ENCODE results near the gene NHSL1. TPM values are rescaled to one million over a fixed set of nuclear protein-coding genes. Genes with fewer than 3 reads are reported as not detected.
A peak's percentile ranks its signal among the peaks of the same experiment; 100 is the strongest.

The NHSL1 gene
- total RNA-seq, 2 donors from 2014 or later = 16.3 to 17.5 TPM

- Histone ChIP-seq H3K4me3 (ENCODE audit: low read length) (no peak overlapping the region), H3K36me3 (ENCODE audit: control insufficient read depth, insufficient read depth, low read length) (no peaks in the 10 kb centered on the region), H3K9me3 (ENCODE audit: control insufficient read depth, low read length) (peaks cover 9% of the 10 kb centered on the region), H3K27me3 (ENCODE audit: control insufficient read depth, insufficient read depth, low read length, poor library complexity, severe bottlenecking) (no peaks in the 10 kb centered on the region), H3K27ac (ENCODE audit: low read depth, low read length) (peak overlapping the region; percentile 85), H3K9ac (ENCODE audit: extremely low read depth, low read length, poor library complexity, severe bottlenecking) (no peak overlapping the region), H3K4me1 (ENCODE audit: control insufficient read depth, insufficient read depth, low read length) (peaks cover 18% of the 10 kb centered on the region)
- Mint-ChIP-seq H3K27ac (peak overlapping the region; percentile 11), H3K9me3 (no peaks in the 10 kb centered on the region), H3K4me3 (no peak overlapping the region), H3K27me3 (ENCODE audit: insufficient read depth) (no peaks in the 10 kb centered on the region), H3K4me1 (peaks cover 36% of the 10 kb centered on the region), H3K36me3 (ENCODE audit: low read depth) (no peaks in the 10 kb centered on the region)
- no peak for TF ChIP-seq CTCF (conservative IDR thresholded peaks at IDR 0.05)
- DNase-seq = no peak
- WGBS, 2 experiments (ENCODE audit: insufficient coverage in 1 of 2, insufficient read length in 1 of 2) = 79 to 90% methylated on average over 2 of the region's 2 CpGs
These were observed 29.7 kb upstream of the NHSL1 start for GRCh38 chr6:138528956-138529355.

GRCh38 chr6:138528137-138528536 is 28.8 kb upstream of the NHSL1 start:
- Histone ChIP-seq H3K9me3 (ENCODE audit: control insufficient read depth, low read length) (peaks cover 9% of the 10 kb centered on the region), H3K4me3 (ENCODE audit: low read length) (no peak overlapping the region), H3K36me3 (ENCODE audit: control insufficient read depth, insufficient read depth, low read length) (no peaks in the 10 kb centered on the region), H3K27ac (ENCODE audit: low read depth, low read length) (peak overlapping the region; percentile 76), H3K9ac (ENCODE audit: extremely low read depth, low read length, poor library complexity, severe bottlenecking) (no peak overlapping the region), H3K4me1 (ENCODE audit: control insufficient read depth, insufficient read depth, low read length) (peaks cover 18% of the 10 kb centered on the region), H3K27me3 (ENCODE audit: control insufficient read depth, insufficient read depth, low read length, poor library complexity, severe bottlenecking) (no peaks in the 10 kb centered on the region)
- H3K27me3 Mint-ChIP-seq (ENCODE audit: insufficient read depth) = no peaks in the 10 kb centered on the region
- peak overlapping the region; percentile 4 for H3K27ac Mint-ChIP-seq
- DNase-seq = no peak
- H3K36me3 Mint-ChIP-seq (ENCODE audit: low read depth) = no peaks in the 10 kb centered on the region
- TF ChIP-seq CTCF (conservative IDR thresholded peaks at IDR 0.05) = no peak
- WGBS, 2 experiments (ENCODE audit: insufficient coverage in 1 of 2, insufficient read length in 1 of 2) = 67% methylated on average over 1 of the region's 1 CpG; no CpG with 5 or more reads in 1 of the 2 experiments
- H3K4me3 Mint-ChIP-seq = no peak overlapping the region
- H3K4me1 Mint-ChIP-seq = peaks cover 33% of the 10 kb centered on the region
- no peaks in the 10 kb centered on the region for H3K9me3 Mint-ChIP-seq

GRCh38 chr6:138527411-138528088 is 28.3 kb upstream of the NHSL1 start:
- Mint-ChIP-seq H3K9me3 (no peaks in the 10 kb centered on the region), H3K36me3 (ENCODE audit: low read depth) (no peaks in the 10 kb centered on the region), H3K27ac (no peak overlapping the region), H3K4me3 (no peak overlapping the region), H3K27me3 (ENCODE audit: insufficient read depth) (no peaks in the 10 kb centered on the region), H3K4me1 (peaks cover 34% of the 10 kb centered on the region)
- Histone ChIP-seq H3K36me3 (ENCODE audit: control insufficient read depth, insufficient read depth, low read length) (no peaks in the 10 kb centered on the region), H3K4me3 (ENCODE audit: low read length) (no peak overlapping the region), H3K9me3 (ENCODE audit: control insufficient read depth, low read length) (peaks cover 9% of the 10 kb centered on the region), H3K4me1 (ENCODE audit: control insufficient read depth, insufficient read depth, low read length) (peaks cover 18% of the 10 kb centered on the region), H3K27me3 (ENCODE audit: control insufficient read depth, insufficient read depth, low read length, poor library complexity, severe bottlenecking) (no peaks in the 10 kb centered on the region), H3K27ac (ENCODE audit: low read depth, low read length) (peak overlapping the region; percentile 76), H3K9ac (ENCODE audit: extremely low read depth, low read length, poor library complexity, severe bottlenecking) (no peak overlapping the region)
- 39 to 53% methylated on average over 4 to 8 of the region's 8 CpGs for WGBS, 2 experiments (ENCODE audit: insufficient coverage in 1 of 2, insufficient read length in 1 of 2)
- TF ChIP-seq CTCF (conservative IDR thresholded peaks at IDR 0.05) = no peak
- DNase-seq = no peak
